ENCODE measurements around the gene BRCA1. TPM values are rescaled to one million over a fixed set of nuclear protein-coding genes. Genes with fewer than 3 reads are reported as not detected.

BRCA1 gene
- polyA plus RNA-seq, 1 donor from 2014 or later: 1.0 TPM

DNA sequence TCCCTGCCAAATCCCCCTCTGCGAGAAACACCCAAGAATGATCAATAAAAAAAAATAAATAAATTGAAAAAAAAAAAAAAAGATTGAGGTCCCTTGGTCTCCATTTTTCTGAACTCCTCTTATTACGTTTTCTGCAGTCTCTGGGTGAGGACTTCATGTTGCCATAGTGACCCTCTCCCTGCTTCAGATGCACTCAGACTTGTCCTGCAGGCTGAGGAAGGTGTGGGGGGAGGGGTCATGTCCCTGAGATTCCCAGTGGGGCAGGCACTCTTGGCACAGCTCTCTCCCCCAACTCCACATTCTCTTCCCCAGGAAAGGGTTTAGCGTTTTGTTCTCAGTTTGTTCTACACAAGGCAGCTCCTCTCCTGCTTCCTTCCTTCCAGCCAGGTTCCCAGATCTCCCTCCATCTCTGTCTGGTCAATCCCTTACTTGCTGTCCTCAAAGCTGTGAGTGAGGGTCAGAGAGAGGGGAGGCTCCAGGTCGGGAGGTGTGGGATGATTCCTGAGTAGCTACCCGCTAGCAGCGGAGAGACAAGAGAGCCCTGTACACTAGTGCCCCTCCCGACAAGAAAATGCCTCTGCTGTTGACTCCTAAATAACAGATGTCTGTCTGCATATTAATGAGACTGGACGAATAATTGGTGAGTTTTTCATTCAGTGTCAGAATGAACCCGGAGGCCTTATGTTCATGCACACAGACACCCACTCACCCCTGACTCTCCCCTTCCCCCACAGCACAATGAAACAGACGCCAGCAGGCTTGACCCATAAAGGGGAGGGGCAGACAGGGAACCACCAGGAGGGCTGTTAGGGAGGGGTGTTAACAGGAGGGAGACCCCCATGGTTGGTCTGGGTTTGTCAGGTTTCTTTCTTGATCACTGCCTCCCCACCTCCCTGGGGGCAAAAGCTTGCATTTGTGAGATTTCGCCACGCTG is 90.9 kb downstream of the BRCA1 start:
- Histone ChIP-seq H2AFZ (ENCODE audit: low read depth, low read length) (peak overlapping the region; percentile 79), H3K9me2 (ENCODE audit: insufficient read depth, low read length) (no peaks in the 10 kb centered on the region), H3F3A (ENCODE audit: insufficient read depth, low read length, poor library complexity, severe bottlenecking) (no peaks in the 10 kb centered on the region), H3K4me3 (ENCODE audit: low read length) (peak overlapping the region; percentile 56), H3K9me3 (ENCODE audit: low read length) (no peaks in the 10 kb centered on the region), H3K36me3 (ENCODE audit: insufficient read depth, low read length) (no peaks in the 10 kb centered on the region), H3K79me2 (replicated peaks; ENCODE audit: insufficient read depth, low read length) (no peaks in the 10 kb centered on the region), H3K27me3 (ENCODE audit: insufficient read depth, low read depth, low read length) (no peaks in the 10 kb centered on the region), H3K4me2 (ENCODE audit: low read length) (peak overlapping the region; percentile 85), H3K9ac (ENCODE audit: low read length) (peak overlapping the region; percentile 68), H4K20me1 (ENCODE audit: insufficient read depth) (no peaks in the 10 kb centered on the region), H3K27ac (ENCODE audit: low read length) (peak overlapping the region; percentile 93)
- TF ChIP-seq POLR2AphosphoS5 (IDR thresholded peaks at IDR 0.05) (peak; percentile 60), EP300 (conservative IDR thresholded peaks at IDR 0.05; ENCODE audit: poor library complexity, severe bottlenecking) (peak; percentile 29), RAD21 (conservative IDR thresholded peaks at IDR 0.05) (no peak), MXI1 (conservative IDR thresholded peaks at IDR 0.05; ENCODE audit: poor library complexity, severe bottlenecking) (peak; percentile 13)
- TF ChIP-seq, protein P1, sequence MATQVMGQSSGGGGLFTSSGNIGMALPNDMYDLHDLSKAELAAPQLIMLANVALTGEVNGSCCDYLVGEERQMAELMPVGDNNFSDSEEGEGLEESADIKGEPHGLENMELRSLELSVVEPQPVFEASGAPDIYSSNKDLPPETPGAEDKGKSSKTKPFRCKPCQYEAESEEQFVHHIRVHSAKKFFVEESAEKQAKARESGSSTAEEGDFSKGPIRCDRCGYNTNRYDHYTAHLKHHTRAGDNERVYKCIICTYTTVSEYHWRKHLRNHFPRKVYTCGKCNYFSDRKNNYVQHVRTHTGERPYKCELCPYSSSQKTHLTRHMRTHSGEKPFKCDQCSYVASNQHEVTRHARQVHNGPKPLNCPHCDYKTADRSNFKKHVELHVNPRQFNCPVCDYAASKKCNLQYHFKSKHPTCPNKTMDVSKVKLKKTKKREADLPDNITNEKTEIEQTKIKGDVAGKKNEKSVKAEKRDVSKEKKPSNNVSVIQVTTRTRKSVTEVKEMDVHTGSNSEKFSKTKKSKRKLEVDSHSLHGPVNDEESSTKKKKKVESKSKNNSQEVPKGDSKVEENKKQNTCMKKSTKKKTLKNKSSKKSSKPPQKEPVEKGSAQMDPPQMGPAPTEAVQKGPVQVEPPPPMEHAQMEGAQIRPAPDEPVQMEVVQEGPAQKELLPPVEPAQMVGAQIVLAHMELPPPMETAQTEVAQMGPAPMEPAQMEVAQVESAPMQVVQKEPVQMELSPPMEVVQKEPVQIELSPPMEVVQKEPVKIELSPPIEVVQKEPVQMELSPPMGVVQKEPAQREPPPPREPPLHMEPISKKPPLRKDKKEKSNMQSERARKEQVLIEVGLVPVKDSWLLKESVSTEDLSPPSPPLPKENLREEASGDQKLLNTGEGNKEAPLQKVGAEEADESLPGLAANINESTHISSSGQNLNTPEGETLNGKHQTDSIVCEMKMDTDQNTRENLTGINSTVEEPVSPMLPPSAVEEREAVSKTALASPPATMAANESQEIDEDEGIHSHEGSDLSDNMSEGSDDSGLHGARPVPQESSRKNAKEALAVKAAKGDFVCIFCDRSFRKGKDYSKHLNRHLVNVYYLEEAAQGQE (IDR thresholded peaks at IDR 0.05; ENCODE audit: borderline replicate concordance): peak; percentile 58

DNA sequence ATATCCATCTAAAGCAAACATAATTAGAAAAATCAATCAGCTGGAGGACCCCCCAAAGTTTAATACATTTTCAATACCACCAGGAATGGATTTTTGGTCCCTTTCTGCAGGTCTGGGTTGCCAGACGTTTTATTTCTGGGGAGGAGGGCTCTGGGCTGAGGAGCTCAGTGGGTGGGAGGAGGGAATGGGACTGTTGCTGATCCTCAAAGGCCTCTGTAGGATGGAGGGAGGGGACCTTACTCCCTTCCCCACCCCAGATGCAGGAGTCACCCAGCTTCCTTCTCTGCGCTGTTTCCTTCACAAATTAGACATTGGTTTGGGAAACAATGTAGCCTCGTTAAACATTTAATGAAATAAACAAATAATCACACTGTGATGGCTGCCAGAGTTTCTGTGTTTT is 93.5 kb downstream of the BRCA1 start:
- no peaks in the 10 kb centered on the region for H3K9me2 ChIP-seq (ENCODE audit: insufficient read depth, low read length)
- H4K20me1 ChIP-seq (ENCODE audit: insufficient read depth): no peaks in the 10 kb centered on the region
- no peaks in the 10 kb centered on the region for H3K79me2 ChIP-seq (replicated peaks; ENCODE audit: insufficient read depth, low read length)
- no peak overlapping the region for H3K27ac ChIP-seq (ENCODE audit: low read length)
- H3K9me3 ChIP-seq (ENCODE audit: low read length): no peaks in the 10 kb centered on the region
- H3K27me3 ChIP-seq (ENCODE audit: insufficient read depth, low read depth, low read length): no peaks in the 10 kb centered on the region
- no peaks in the 10 kb centered on the region for H3F3A ChIP-seq (ENCODE audit: insufficient read depth, low read length, poor library complexity, severe bottlenecking)
- no peaks in the 10 kb centered on the region for H3K36me3 ChIP-seq (ENCODE audit: insufficient read depth, low read length)
- no peak overlapping the region for H3K9ac ChIP-seq (ENCODE audit: low read length)
- TF ChIP-seq, protein P1 (IDR thresholded peaks at IDR 0.05; ENCODE audit: borderline replicate concordance): no peak
- TF ChIP-seq POLR2AphosphoS5 (IDR thresholded peaks at IDR 0.05): no peak
- no peak for TF ChIP-seq RAD21 (conservative IDR thresholded peaks at IDR 0.05)
- no peak for TF ChIP-seq SMC3 (conservative IDR thresholded peaks at IDR 0.05; ENCODE audit: poor library complexity)
- no peak for TF ChIP-seq EZH2 (IDR thresholded peaks at IDR 0.05; ENCODE audit: borderline replicate concordance, insufficient read depth, low read length, poor library complexity, severe bottlenecking)
- no peak for TF ChIP-seq MXI1 (conservative IDR thresholded peaks at IDR 0.05; ENCODE audit: poor library complexity, severe bottlenecking)
- no peak for TF ChIP-seq EP300 (conservative IDR thresholded peaks at IDR 0.05; ENCODE audit: poor library complexity, severe bottlenecking)
- TF ChIP-seq, protein P2, sequence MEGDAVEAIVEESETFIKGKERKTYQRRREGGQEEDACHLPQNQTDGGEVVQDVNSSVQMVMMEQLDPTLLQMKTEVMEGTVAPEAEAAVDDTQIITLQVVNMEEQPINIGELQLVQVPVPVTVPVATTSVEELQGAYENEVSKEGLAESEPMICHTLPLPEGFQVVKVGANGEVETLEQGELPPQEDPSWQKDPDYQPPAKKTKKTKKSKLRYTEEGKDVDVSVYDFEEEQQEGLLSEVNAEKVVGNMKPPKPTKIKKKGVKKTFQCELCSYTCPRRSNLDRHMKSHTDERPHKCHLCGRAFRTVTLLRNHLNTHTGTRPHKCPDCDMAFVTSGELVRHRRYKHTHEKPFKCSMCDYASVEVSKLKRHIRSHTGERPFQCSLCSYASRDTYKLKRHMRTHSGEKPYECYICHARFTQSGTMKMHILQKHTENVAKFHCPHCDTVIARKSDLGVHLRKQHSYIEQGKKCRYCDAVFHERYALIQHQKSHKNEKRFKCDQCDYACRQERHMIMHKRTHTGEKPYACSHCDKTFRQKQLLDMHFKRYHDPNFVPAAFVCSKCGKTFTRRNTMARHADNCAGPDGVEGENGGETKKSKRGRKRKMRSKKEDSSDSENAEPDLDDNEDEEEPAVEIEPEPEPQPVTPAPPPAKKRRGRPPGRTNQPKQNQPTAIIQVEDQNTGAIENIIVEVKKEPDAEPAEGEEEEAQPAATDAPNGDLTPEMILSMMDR (IDR thresholded peaks at IDR 0.05; ENCODE audit: poor library complexity, severe bottlenecking): no peak
- TF ChIP-seq TAF1 (IDR thresholded peaks at IDR 0.05; ENCODE audit: low read depth): no peak
- no peak overlapping the region for H3K4me2 ChIP-seq (ENCODE audit: low read length)
- H2AFZ ChIP-seq (ENCODE audit: low read depth, low read length): no peak overlapping the region
- H3K4me3 ChIP-seq (ENCODE audit: low read length): no peak overlapping the region

Data from neural cell (in vitro differentiated cells).